ENCODE measurements around the gene XYLT1.
"Not testable (repeated sequence)": the region's sequence is repeated elsewhere in the genome, so short reads cannot be mapped to it uniquely, and the experiment has no call there.

Gene XYLT1

DNA sequence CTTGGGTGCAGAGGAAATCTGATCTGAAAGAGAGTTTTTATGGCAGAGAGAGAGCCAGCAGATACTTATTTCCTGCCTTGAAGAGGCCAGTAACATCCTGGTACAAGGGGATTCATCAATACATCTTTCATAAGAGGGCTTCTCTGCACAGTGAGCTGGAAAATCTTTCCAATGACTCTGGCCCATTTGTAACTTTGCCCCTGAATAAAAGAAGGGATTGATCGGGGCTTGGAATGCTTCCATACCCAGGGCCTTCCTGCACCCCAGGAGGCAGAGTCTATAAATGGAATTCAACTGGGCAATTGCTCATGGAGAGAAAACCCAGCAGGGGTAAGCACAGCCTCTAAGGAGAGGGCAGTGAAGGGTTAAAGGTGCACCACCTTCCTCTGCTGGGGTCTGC, 163.3 kb downstream of the XYLT1 start:
- Histone ChIP-seq H3K4me3 (ENCODE audit: low read depth, low read length) (no peak overlapping the region), H3K27ac (ENCODE audit: extremely low read depth, low read depth, low read length) (no peak overlapping the region), H3K4me1 (ENCODE audit: control insufficient read depth, insufficient read depth, low read length) (no peaks in the 10 kb centered on the region), H3K36me3 (ENCODE audit: control insufficient read depth in 2 of 2, insufficient read depth in 1 of 2, low read length in 2 of 2) (no peaks in the 10 kb centered on the region), H3K9me3 (ENCODE audit: control insufficient read depth, insufficient read depth, low read depth, low read length) (no peaks in the 10 kb centered on the region)
- ChIA-PET POLR2A (no interaction called here), CTCF (no interaction called here)
- TF ChIP-seq MEIS1 (CRISPR knock-in tag; IDR thresholded peaks at IDR 0.05; ENCODE audit: borderline replicate concordance) (no peak), ZNF37A (tag by site-specific recombination; IDR thresholded peaks at IDR 0.05) (no peak), GLIS2 (tag by site-specific recombination; IDR thresholded peaks at IDR 0.05) (no peak), ZNF664 (tag by site-specific recombination; IDR thresholded peaks at IDR 0.05) (no peak)
- TF ChIP-seq, protein P1, sequence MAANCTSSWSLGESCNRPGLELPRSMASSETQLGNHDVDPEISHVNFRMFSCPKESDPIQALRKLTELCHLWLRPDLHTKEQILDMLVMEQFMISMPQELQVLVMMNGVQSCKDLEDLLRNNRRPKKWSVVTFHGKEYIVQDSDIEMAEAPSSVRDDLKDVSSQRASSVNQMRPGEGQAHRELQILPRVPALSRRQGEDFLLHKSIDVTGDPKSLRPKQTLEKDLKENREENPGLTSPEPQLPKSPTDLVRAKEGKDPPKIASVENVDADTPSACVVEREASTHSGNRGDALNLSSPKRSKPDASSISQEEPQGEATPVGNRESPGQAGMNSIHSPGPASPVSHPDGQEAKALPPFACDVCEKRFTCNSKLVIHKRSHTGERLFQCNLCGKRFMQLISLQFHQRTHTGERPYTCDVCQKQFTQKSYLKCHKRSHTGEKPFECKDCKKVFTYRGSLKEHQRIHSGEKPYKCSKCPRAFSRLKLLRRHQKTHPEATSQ (tag by site-specific recombination; IDR thresholded peaks at IDR 0.05): no peak
- TF ChIP-seq, protein P2, sequence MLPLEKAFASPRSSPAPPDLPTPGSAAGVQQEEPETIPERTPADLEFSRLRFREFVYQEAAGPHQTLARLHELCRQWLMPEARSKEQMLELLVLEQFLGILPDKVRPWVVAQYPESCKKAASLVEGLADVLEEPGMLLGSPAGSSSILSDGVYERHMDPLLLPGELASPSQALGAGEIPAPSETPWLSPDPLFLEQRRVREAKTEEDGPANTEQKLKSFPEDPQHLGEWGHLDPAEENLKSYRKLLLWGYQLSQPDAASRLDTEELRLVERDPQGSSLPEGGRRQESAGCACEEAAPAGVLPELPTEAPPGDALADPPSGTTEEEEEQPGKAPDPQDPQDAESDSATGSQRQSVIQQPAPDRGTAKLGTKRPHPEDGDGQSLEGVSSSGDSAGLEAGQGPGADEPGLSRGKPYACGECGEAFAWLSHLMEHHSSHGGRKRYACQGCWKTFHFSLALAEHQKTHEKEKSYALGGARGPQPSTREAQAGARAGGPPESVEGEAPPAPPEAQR (tag by site-specific recombination; IDR thresholded peaks at IDR 0.05): no peak

DNA sequence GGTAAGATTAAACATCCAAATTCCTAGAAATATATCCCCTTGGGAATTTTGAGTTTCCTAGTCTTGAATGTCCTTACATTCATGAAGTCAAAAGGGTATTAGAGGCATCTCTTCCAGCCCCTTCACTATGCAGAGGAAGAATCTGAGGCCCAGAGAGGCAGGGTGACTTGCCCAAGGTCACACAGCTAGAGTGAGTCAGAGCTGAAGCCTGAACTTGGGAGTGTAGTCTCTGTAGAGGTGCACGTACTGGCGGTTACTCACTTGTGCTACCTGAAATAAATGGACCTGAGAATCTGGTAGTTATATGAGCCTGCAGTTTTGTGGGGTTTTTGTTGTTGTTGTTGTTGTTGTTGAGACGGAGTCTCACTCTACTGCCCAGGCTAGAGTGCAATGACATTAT, 164.0 kb downstream of the XYLT1 start:
- H3K9me3 ChIP-seq (ENCODE audit: control insufficient read depth, insufficient read depth, low read depth, low read length): no peaks in the 10 kb centered on the region
- no peak overlapping the region for H3K4me3 ChIP-seq (ENCODE audit: low read depth, low read length)
- H3K27ac ChIP-seq (ENCODE audit: extremely low read depth, low read depth, low read length): no peak overlapping the region
- ChIA-PET CTCF (interaction anchor here (0.6 kb wide), 1 partner anchor 13 kb away, joined by 3 read pairs; no protein-coding TSS in a partner anchor), POLR2A (no interaction called here)
- no peak for TF ChIP-seq ZNF10 (tag by site-specific recombination; IDR thresholded peaks at IDR 0.05)
- no peak for TF ChIP-seq ZNF433 (tag by site-specific recombination; IDR thresholded peaks at IDR 0.05; ENCODE audit: low read depth)
- TF ChIP-seq, protein P3, sequence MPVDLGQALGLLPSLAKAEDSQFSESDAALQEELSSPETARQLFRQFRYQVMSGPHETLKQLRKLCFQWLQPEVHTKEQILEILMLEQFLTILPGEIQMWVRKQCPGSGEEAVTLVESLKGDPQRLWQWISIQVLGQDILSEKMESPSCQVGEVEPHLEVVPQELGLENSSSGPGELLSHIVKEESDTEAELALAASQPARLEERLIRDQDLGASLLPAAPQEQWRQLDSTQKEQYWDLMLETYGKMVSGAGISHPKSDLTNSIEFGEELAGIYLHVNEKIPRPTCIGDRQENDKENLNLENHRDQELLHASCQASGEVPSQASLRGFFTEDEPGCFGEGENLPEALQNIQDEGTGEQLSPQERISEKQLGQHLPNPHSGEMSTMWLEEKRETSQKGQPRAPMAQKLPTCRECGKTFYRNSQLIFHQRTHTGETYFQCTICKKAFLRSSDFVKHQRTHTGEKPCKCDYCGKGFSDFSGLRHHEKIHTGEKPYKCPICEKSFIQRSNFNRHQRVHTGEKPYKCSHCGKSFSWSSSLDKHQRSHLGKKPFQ (tag by site-specific recombination; IDR thresholded peaks at IDR 0.05): no peak
- TF ChIP-seq, protein P4, sequence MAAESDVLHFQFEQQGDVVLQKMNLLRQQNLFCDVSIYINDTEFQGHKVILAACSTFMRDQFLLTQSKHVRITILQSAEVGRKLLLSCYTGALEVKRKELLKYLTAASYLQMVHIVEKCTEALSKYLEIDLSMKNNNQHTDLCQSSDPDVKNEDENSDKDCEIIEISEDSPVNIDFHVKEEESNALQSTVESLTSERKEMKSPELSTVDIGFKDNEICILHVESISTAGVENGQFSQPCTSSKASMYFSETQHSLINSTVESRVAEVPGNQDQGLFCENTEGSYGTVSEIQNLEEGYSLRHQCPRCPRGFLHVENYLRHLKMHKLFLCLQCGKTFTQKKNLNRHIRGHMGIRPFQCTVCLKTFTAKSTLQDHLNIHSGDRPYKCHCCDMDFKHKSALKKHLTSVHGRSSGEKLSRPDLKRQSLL (tag by site-specific recombination; IDR thresholded peaks at IDR 0.05): no peak
- TF ChIP-seq, protein P1 (tag by site-specific recombination; IDR thresholded peaks at IDR 0.05): no peak
- no peak for TF ChIP-seq ZNF19 (tag by site-specific recombination; IDR thresholded peaks at IDR 0.05; ENCODE audit: low read depth)
- H3K4me1 ChIP-seq (ENCODE audit: control insufficient read depth, insufficient read depth, low read length): no peaks in the 10 kb centered on the region
- no peaks in the 10 kb centered on the region for H3K36me3 ChIP-seq (ENCODE audit: control insufficient read depth in 2 of 2, insufficient read depth in 1 of 2, low read length in 2 of 2)

DNA sequence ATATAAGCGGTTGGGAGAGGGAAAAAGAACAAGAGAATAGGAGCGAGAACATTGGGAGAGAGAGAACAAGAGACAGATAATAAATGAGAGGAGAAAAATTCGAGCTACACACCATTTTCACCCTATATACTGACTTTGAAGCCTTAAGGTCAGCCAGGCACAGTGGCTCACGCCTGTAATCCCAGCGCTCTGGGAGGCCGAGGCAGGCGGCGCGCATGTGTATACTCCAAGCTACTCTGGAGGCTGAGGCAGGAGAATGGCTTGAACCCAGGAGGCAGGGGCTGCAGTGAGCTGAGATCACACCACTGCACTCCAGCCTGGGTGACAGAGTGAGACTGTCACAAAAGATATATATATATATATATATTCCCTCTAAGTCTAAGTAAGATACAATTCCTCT, 164.5 kb downstream of the XYLT1 start:
- H3K36me3 ChIP-seq (ENCODE audit: control insufficient read depth in 2 of 2, insufficient read depth in 1 of 2, low read length in 2 of 2); H3K4me1 ChIP-seq (ENCODE audit: control insufficient read depth, insufficient read depth, low read length); H3K4me3 ChIP-seq (ENCODE audit: low read depth, low read length); POLR2A ChIA-PET; H3K9me3 ChIP-seq (ENCODE audit: control insufficient read depth, insufficient read depth, low read depth, low read length); H3K27ac ChIP-seq (ENCODE audit: extremely low read depth, low read depth, low read length): not testable (repeated sequence)
- CTCF ChIA-PET: interaction anchor here (0.6 kb wide), 2 partner anchors 14 to 1907 kb away, joined by 3 read pairs; no protein-coding TSS in a partner anchor

Data from HEK293 (cell line).